Right atrium auricular region (tissue), 2 donors: ENCODE measurements around the gene RNPS1. TPM values are rescaled to one million over a fixed set of nuclear protein-coding genes. Genes with fewer than 3 reads are reported as not detected.

Source experiments
- DNase-seq: peaks from one replicate; pipeline ENCODE4 v3.0.0-alpha.2; 2019; ENCODE audit warnings: low spot score
- H3K27ac ChIP-seq, 2 donors: fragments of 200-600 bp; sonication (generic); 1 replicate in 1 of 2; 2 replicates in 1 of 2; pipeline ENCODE4 v1.5.1; 2016 to 2019
- H3K27me3 ChIP-seq, 2 donors: fragments of 200-600 bp; sonication (generic); one replicate each; pipeline versions ENCODE4 v1.5.1 to v1.6.0; 2017 to 2019
- H3K36me3 ChIP-seq: fragments of 200-600 bp; sonication (generic); one replicate; pipeline ENCODE4 v1.5.1; 2016
- H3K4me1 ChIP-seq, 2 donors: fragments of 200-600 bp; sonication (generic); one replicate each; pipeline versions ENCODE4 v1.5.1 to v1.6.0; 2017 to 2019
- H3K4me3 ChIP-seq, 2 donors: fragments of 200-600 bp; sonication (generic); 1 replicate in 1 of 2; 2 replicates in 1 of 2; pipeline ENCODE4 v1.5.1; 2017 to 2019; ENCODE audit warnings: mild to moderate bottlenecking in 1 of 2, moderate library complexity in 1 of 2
- H3K9me3 ChIP-seq, 2 donors: fragments of 200-600 bp; sonication (generic); one replicate each; pipeline ENCODE4 v1.5.1; 2019
- microRNA counts, 2 donors: library from miRNA; unstranded; fragments of <30 nt; microRNA quantifications; one replicate each; lab custom pipeline; 2016 to 2017
- microRNA-seq, 2 donors: library from miRNA; unstranded; fragments of <30 nt; microRNA quantifications; one replicate each; pipeline ENCODE4, GENCODE V29; 2016 to 2017; ENCODE audit warnings: borderline number of aligned reads in 2 of 2, borderline replicate concordance in 1 of 2
- total RNA-seq, 2 donors: library from RNA; depleted of rRNA; stranded (reverse); fragments of >200 nt; gene quantifications; one replicate each; pipeline ENCODE4 v1.1.0, GENCODE V29; 2016
- TF ChIP-seq, protein P1 (sequence below), 2 donors: fragments of 200-600 bp; sonication (generic); IDR thresholded peaks; one replicate each; pipeline ENCODE4 v1.5.1; 2019; ENCODE audit warnings: antibody characterized with exemption in 2 of 2

RNPS1 gene
- total RNA-seq, 2 donors from 2014 or later: 93.6 to 124 TPM

DNA sequence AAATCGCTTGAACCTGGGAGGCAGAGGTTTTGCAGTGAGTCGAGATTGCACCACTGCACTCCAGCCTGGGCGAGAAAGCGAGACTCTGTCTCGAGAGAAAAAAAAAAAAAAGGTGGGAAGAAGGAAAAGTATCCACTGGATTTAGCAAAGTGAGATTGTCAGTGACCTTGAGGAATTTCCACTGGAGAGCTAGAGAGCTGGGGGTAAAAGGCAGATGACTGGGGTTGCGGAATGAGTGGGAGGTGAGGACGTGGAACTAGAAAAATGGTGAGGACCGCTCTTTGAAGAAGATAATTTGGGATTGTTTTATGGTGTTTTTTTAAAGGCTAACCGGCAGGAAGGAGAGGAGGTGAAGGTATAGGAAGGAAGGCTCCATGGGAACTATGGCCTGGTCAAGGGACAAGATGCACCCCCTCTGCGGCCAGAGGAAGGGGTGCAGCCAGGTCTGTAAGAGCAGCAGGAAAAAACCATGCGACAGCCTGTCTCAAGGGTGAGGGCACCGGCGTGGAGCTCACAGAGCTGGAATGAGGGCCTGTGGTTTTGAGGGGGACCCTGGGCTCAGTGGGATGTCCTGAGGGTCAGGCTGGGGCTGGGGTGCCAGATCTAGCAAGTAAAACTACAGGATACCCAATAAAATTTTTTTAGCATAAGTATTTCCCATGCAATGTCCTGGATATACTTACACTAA lies 63.4 kb downstream of the RNPS1 start:
- no peaks in the 10 kb centered on the region for H3K9me3 ChIP-seq
- DNase-seq: no peak
- H3K27me3 ChIP-seq: no peaks in the 10 kb centered on the region
- TF ChIP-seq, protein P1, sequence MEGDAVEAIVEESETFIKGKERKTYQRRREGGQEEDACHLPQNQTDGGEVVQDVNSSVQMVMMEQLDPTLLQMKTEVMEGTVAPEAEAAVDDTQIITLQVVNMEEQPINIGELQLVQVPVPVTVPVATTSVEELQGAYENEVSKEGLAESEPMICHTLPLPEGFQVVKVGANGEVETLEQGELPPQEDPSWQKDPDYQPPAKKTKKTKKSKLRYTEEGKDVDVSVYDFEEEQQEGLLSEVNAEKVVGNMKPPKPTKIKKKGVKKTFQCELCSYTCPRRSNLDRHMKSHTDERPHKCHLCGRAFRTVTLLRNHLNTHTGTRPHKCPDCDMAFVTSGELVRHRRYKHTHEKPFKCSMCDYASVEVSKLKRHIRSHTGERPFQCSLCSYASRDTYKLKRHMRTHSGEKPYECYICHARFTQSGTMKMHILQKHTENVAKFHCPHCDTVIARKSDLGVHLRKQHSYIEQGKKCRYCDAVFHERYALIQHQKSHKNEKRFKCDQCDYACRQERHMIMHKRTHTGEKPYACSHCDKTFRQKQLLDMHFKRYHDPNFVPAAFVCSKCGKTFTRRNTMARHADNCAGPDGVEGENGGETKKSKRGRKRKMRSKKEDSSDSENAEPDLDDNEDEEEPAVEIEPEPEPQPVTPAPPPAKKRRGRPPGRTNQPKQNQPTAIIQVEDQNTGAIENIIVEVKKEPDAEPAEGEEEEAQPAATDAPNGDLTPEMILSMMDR (IDR thresholded peaks at IDR 0.05): no peak
- peak overlapping the region; percentile 98 to 100 for H3K27ac ChIP-seq
- H3K4me3 ChIP-seq: peak overlapping the region; percentile 72 to 97
- peaks cover 0 to 16% of the 10 kb centered on the region in 2 donors for H3K4me1 ChIP-seq
- peaks cover 27% of the 10 kb centered on the region for H3K36me3 ChIP-seq

MicroRNAs within 50 kb of the gene (microRNA counts, 767-probe panel; counts per million panel counts)
- 0 to 31.0 counts per million in 2 donors for microRNA hsa-miR-940 (lab: Ali Mortazavi, UCI)

Small RNAs within 50 kb of the gene (microRNA-seq; reads per million reads assigned to microRNA genes)
- 0 reads per million in 2 donors for gene MIR3677
- 0 reads per million in 2 donors for gene MIR4717

Other genes with a start within 250 kb of the RNPS1 start
- gene NPW, start 248.3 kb downstream of the RNPS1 start, total RNA-seq: not detected
- gene NHERF2, start 241.2 kb downstream of the RNPS1 start, total RNA-seq: 100 to 1,000 TPM; 187 to 213 TPM
- gene NTHL1, start 220.3 kb downstream of the RNPS1 start, total RNA-seq: 10 to 100 TPM; 10.3 to 17.7 TPM
- gene TSC2, start 220.1 kb downstream of the RNPS1 start, total RNA-seq: 10 to 100 TPM; 42.4 to 43.2 TPM
- gene PKD1, start 132.2 kb downstream of the RNPS1 start, total RNA-seq: 100 to 1,000 TPM; 218 to 276 TPM
- 1 to 10 TPM in 1 of 2 donors, under 1 TPM in 1; 0.31 to 1.4 TPM for gene RAB26, start 119.5 kb downstream of the RNPS1 start, total RNA-seq
- gene TRAF7, start 112.3 kb downstream of the RNPS1 start, total RNA-seq: 10 to 100 TPM; 16.1 to 27.0 TPM
- 1 to 10 TPM; 3.5 to 4.3 TPM for gene CASKIN1, start 71.5 kb downstream of the RNPS1 start, total RNA-seq
- gene MLST8, start 62.7 kb downstream of the RNPS1 start, total RNA-seq: 10 to 100 TPM; 35.6 to 45.0 TPM
- 1 to 10 TPM; 1.2 to 1.6 TPM for gene BRICD5, start 57.3 kb downstream of the RNPS1 start, total RNA-seq
- gene PGP, start 53.3 kb downstream of the RNPS1 start, total RNA-seq: 10 to 100 TPM; 15.5 to 17.7 TPM
- 10 to 100 TPM; 10.0 to 16.7 TPM for gene E4F1, start 44.5 kb downstream of the RNPS1 start, total RNA-seq
- gene DNASE1L2, start 31.7 kb downstream of the RNPS1 start, total RNA-seq: under 1 TPM in 1 of 2 donors, not detected in 1; 0.83 TPM
- gene ECI1, start 16.5 kb downstream of the RNPS1 start, total RNA-seq: 100 to 1,000 TPM in 1 of 2 donors, 10 to 100 TPM in 1; 71.8 to 108 TPM
- gene ABCA3, start 72.6 kb upstream of the RNPS1 start, total RNA-seq: 10 to 100 TPM in 1 of 2 donors, 1 to 10 TPM in 1; 7.5 to 10.1 TPM
- gene CCNF, start 161.3 kb upstream of the RNPS1 start, total RNA-seq: 1 to 10 TPM; 1.4 to 1.7 TPM
- gene TEDC2, start 192.0 kb upstream of the RNPS1 start, total RNA-seq: 1 to 10 TPM in 1 of 2 donors, under 1 TPM in 1; 0.63 to 4.1 TPM
- under 1 TPM; 0.22 to 0.51 TPM for gene NTN3, start 203.2 kb upstream of the RNPS1 start, total RNA-seq
- gene TBC1D24, start 207.0 kb upstream of the RNPS1 start, total RNA-seq: 10 to 100 TPM in 1 of 2 donors, 1 to 10 TPM in 1; 9.6 to 10.5 TPM
- gene ATP6V0C, start 245.8 kb upstream of the RNPS1 start, total RNA-seq: 100 to 1,000 TPM in 1 of 2 donors, 10 to 100 TPM in 1; 63.7 to 107 TPM